GM12878 (cell line): ENCODE measurements around the gene RABL6. TPM values are rescaled to one million over a fixed set of nuclear protein-coding genes. Genes with fewer than 3 reads are reported as not detected.

ENCODE experiments used
- ATAC-seq: fragments of 200-7000 bp; cut with Tn5 transposase; 3 replicates; pipeline ENCODE4 v1.9.1; 2020; ENCODE audit warnings: mild to moderate bottlenecking, moderate library complexity
- BruUV-seq: library from RNA; stranded (reverse); fragments of 400-500 nt; replicated peaks from 2 replicates; lab custom pipeline; 2021; lab: Mats Ljungman, UMichigan
- CTCF ChIA-PET: fragments of 300-600 bp; sonication (Branson Sonifier 250); formaldehyde crosslinking; extraction: SDS; loops from one replicate; lab custom pipeline; 2021; ENCODE audit warnings: inconsistent platforms; lab: Yijun Ruan, JAX
- POLR2A ChIA-PET: fragments of 350-600 bp; formaldehyde crosslinking; extraction: SDS; loops from one replicate; lab custom pipeline; 2021; ENCODE audit warnings: inconsistent platforms; lab: Charles Lee
- RAD21 ChIA-PET: fragments of 300-600 bp; sonication (Branson Sonifier 250); formaldehyde crosslinking; loops from one replicate; lab custom pipeline; 2023; ENCODE audit warnings: antibody characterized with exemption; ENCODE audit not compliant: unreplicated experiment; lab: Charles Lee
- SMC1A ChIA-PET: fragments of 300-600 bp; sonication (Branson Sonifier 250); formaldehyde crosslinking; loops from one replicate; lab custom pipeline; 2023; ENCODE audit not compliant: unreplicated experiment, uncharacterized antibody; lab: Charles Lee
- DNase-seq: peaks from one replicate; pipeline ENCODE4 v3.0.0-alpha.2; 2011; ENCODE audit warnings: low read depth, low spot score
- FAIRE-seq: peaks from 3 replicates; lab custom pipeline; 2011; peaks lifted over from hg19 to GRCh38; lab: Jason Lieb, UNC
- H2AFZ ChIP-seq: 2 replicates; pipeline ENCODE4 v1.6.0; 2011; ENCODE audit warnings: low read depth, low read length, control low read depth; ENCODE audit not compliant: control insufficient read depth
- H3K27ac ChIP-seq: 2 replicates; pipeline ENCODE4 v1.5.1; 2011; ENCODE audit warnings: control low read depth; ENCODE audit not compliant: control insufficient read depth, insufficient read depth
- H3K27me3 ChIP-seq, 2 experiments: replicated peaks in 1 of 2; 2 replicates each; pipeline versions ENCODE4 v1.6.0 to v1.6.1; 2011; ENCODE audit warnings: low read length in 1 of 2; ENCODE audit not compliant: control insufficient read depth in 2 of 2, insufficient read depth in 2 of 2
- H3K36me3 ChIP-seq, 2 experiments: 2 replicates each; pipeline ENCODE4 v1.5.1; 2011; ENCODE audit warnings: low read length in 1 of 2; ENCODE audit not compliant: control insufficient read depth in 2 of 2, insufficient read depth in 2 of 2
- H3K4me1 ChIP-seq: 2 replicates; pipeline ENCODE4 v1.6.1; 2011; ENCODE audit warnings: mild to moderate bottlenecking, low read length, moderate library complexity, mixed read lengths; ENCODE audit not compliant: control insufficient read depth, insufficient read depth
- H3K4me2 ChIP-seq: 2 replicates; pipeline ENCODE4 v1.6.0; 2011; ENCODE audit warnings: control low read depth; ENCODE audit not compliant: control insufficient read depth, insufficient read depth
- H3K4me3 ChIP-seq: fragments of 200-600 bp; sonication (generic); 2 replicates; pipeline ENCODE4 v1.5.1; 2016
- H3K79me2 ChIP-seq: 2 replicates; pipeline ENCODE4 v1.6.0; 2011; ENCODE audit warnings: low read length; ENCODE audit not compliant: control insufficient read depth, insufficient read depth
- H3K9ac ChIP-seq: 2 replicates; pipeline ENCODE4 v1.8.0; 2011; ENCODE audit warnings: low read length, control low read depth, mixed read lengths; ENCODE audit not compliant: control insufficient read depth, insufficient read depth
- H3K9me3 ChIP-seq: replicated peaks from 3 replicates; pipeline ENCODE4 v1.5.1; 2011; ENCODE audit warnings: mild to moderate bottlenecking, low read length; ENCODE audit not compliant: control insufficient read depth, insufficient read depth
- H4K20me1 ChIP-seq: 2 replicates; pipeline ENCODE4 v1.6.0; 2011; ENCODE audit not compliant: control insufficient read depth, insufficient read depth
- CHD2 ChIP-seq: IDR thresholded peaks from 2 replicates; pipeline ENCODE4 v1.6.1; 2011; ENCODE audit warnings: low read depth, low read length, improper control_type of control experiment, borderline replicate concordance
- GABPA ChIP-seq: IDR thresholded peaks from 2 replicates; pipeline ENCODE4 v1.6.1; 2014; ENCODE audit warnings: antibody characterized with exemption, low read depth, mild to moderate bottlenecking, inconsistent platforms
- HDAC6 ChIP-seq: fragments of 200-600 bp; sonication (generic); IDR thresholded peaks from one replicate; pipeline ENCODE4 v1.8.0; 2017; ENCODE audit warnings: antibody characterized with exemption; ENCODE audit not compliant: unreplicated experiment
- JUND ChIP-seq: IDR thresholded peaks from 2 replicates; pipeline ENCODE4 v1.6.1; 2012; ENCODE audit warnings: low read depth, mild to moderate bottlenecking, low read length, improper control_type of control experiment, moderate library complexity
- REST ChIP-seq: IDR thresholded peaks from 2 replicates; pipeline ENCODE4 v1.6.1; 2012; ENCODE audit warnings: mild to moderate bottlenecking, low read depth, low read length
- TCF7 ChIP-seq: IDR thresholded peaks from 2 replicates; pipeline ENCODE4 v1.6.1; 2014; ENCODE audit warnings: antibody characterized with exemption, borderline replicate concordance
- ZNF622 ChIP-seq: fragments of 450-650 bp; IDR thresholded peaks from 2 replicates; pipeline ENCODE4 v1.6.1; 2017; ENCODE audit warnings: mild to moderate bottlenecking, inconsistent platforms
- WGBS: methylation state at CpG from one replicate; pipeline ENCODE4 v1.1.6; 2016; ENCODE audit warnings: low lambda C conversion rate; ENCODE audit not compliant: insufficient replicate concordance, insufficient coverage; ENCODE audit errors: missing lambda C conversion rate; 5-methylcytosine and 5-hydroxymethylcytosine counted together
- in situ Hi-C: fragments of 300-500 bp; cut with MboI; formaldehyde crosslinking; loops from 9 replicates; pipeline ENCODE4 v1.14.3; 2018; ENCODE audit warnings: mixed read lengths
- intact Hi-C: fragments of 100-400 bp; cut with micrococcal nuclease; formaldehyde crosslinking; loops from one replicate; pipeline ENCODE4 v1.14.2; 2022; ENCODE audit not compliant: unreplicated experiment
- polyA plus RNA-seq, 11 experiments: library from polyadenylated mRNA; depleted of rRNA in 4 of 11; unstranded in 6 of 11; stranded (reverse) in 5 of 11; fragments of >200 nt; fragmentation: Nextera tagmentation in 4 of 11; fragmentation: Illumina TruSeq in 1 of 11; extraction: Ambion mirVana in 4 of 11; extraction: Trizol in 1 of 11; gene quantifications; 1 replicate in 1 of 11; 2 replicates in 10 of 11; pipeline versions ENCODE4 v1.2.1 to v1.2.3, GENCODE V29; 2011 to 2016; ENCODE audit warnings: inconsistent platforms in 2 of 11, missing spikeins in 2 of 11, low read depth in 1 of 11
- total RNA-seq, 4 experiments: library from RNA; depleted of rRNA in 3 of 4; stranded (reverse); fragments of >200 nt in 3 of 4; fragmentation: Illumina TruSeq in 1 of 4; extraction: Trizol in 1 of 4; gene quantifications; 2 replicates each; pipeline versions ENCODE4 v1.2.1 to v1.2.3, GENCODE V29; 2013 to 2021

RABL6 gene
- total and polyA plus RNA-seq, 10 of the 15 experiments (the other 5 are each of a cell fraction or from before 2014, with no cell fraction given) = 1.4 to 134 (median 42.7) TPM

- H3K4me2 ChIP-seq = no peak overlapping the region
- in situ Hi-C loops = no loop called here
- DNase-seq = no peak
- CTCF ChIA-PET = no interaction called here
- no peaks in the 10 kb centered on the region for H4K20me1 ChIP-seq
- no peak overlapping the region for H3K9ac ChIP-seq
- no peak for TF ChIP-seq JUND
- TF ChIP-seq GABPA = no peak
- no peak for TF ChIP-seq ZNF622
- no peak for TF ChIP-seq CHD2
- no peak for TF ChIP-seq TCF7
- no peak for TF ChIP-seq REST
- no peak for TF ChIP-seq HDAC6
- TF ChIP-seq, all 136 proteins: peak for 0
- Histone ChIP-seq H3K79me2 (no peaks in the 10 kb centered on the region), H3K27me3 (no peaks in the 10 kb centered on the region), H3K4me3 (no peak overlapping the region), H3K4me1 (no peaks in the 10 kb centered on the region), H3K36me3 (peaks cover 9 to 11% of the 10 kb centered on the region in 2 experiments), H3K9me3 (no peaks in the 10 kb centered on the region), H2AFZ (no peak overlapping the region), H3K27ac (no peak overlapping the region)
- FAIRE-seq = no peak
- intact Hi-C loops = no loop called here
- ChIA-PET RAD21 (no interaction called here), POLR2A (no interaction called here), SMC1A (interaction anchor here (1.0 kb wide), 1 partner anchor 9 kb away, joined by 3 read pairs; no protein-coding TSS in a partner anchor)
- WGBS = 93% methylated on average over 21 of the region's 21 CpGs
- BruUV-seq = no TSS peak
- no peak for ATAC-seq
Measured at GRCh38 chr9:136824496-136825225, 16.9 kb downstream of the RABL6 start.
